Measurements from ENCODE around the gene CLCN1. TPM values are rescaled to one million over a fixed set of nuclear protein-coding genes. Genes with fewer than 3 reads are reported as not detected.

Gene CLCN1
- total RNA-seq: not detected in 2 replicates

DNA sequence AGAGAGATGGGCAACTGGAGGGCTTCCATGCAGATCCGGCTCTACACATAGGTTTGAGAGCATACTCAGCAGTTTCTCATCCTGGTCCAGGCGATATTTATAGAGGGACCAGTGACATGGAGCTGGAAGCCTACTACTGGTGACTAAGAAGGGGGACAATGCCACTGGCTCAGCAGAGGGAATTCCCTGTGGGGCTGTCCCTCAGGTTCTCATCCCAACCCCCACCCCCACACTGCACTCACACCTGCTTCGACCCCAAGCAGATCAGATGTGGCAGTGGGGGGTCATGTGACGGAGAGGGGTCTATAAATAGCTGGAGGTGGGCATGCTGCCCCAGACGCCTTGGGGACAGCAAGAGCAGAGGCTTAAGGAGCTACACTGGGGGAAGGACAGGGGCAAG, at the start of gene CLCN1:
TSS of gene CLCN1 (plus strand) at position 336 of the 400 bp plus-strand sequence. CDS start 102 bp downstream, outside the sequence.

DNA sequence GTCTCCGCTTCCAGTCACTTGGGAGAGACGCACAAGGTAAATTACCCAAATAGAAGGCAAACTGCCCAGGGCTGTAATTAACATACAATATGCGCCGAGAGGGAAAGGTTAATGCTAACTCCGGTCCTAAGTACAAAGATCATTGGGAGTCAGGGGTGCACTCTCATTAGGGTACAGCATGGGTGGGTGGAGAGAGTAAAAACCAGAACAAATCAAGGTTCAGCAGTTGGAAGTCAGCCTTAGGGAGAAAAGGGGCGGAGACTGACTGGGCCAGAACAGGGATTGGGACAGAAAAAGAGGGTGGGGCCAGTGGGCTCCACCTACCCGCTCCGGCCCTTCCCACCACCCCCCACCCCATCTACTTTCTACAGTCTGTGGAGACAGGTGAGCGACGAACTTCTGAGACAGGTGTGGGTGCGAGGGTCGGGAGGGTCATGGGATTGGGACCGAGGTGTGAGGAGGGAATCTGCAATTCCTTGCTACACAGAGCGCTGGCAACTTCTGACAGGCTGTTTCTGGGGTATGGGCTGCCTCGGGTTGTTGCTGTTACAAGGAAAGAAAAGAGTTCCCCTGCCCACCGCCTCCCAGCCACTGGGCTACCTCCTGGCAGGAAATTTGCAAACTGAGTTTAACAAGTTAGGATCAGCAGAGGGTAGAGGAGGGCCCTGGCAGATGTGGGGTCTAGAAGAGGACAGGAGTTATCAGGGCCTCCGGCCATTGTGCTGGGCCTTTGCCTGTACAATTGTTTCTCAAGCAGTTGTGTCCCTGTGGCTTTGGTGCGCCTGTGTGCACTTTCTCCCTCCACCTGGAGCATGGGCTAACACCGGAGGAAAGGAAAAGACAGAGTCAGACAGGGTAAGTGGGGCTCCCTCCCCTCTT, 31.1 kb upstream of the CLCN1 start, which contains the start of gene TMEM139:
TSS of gene TMEM139 (plus strand) at position 368 of the 879 bp plus-strand sequence. CDS start 1,000 bp downstream, outside the sequence.

DNA sequence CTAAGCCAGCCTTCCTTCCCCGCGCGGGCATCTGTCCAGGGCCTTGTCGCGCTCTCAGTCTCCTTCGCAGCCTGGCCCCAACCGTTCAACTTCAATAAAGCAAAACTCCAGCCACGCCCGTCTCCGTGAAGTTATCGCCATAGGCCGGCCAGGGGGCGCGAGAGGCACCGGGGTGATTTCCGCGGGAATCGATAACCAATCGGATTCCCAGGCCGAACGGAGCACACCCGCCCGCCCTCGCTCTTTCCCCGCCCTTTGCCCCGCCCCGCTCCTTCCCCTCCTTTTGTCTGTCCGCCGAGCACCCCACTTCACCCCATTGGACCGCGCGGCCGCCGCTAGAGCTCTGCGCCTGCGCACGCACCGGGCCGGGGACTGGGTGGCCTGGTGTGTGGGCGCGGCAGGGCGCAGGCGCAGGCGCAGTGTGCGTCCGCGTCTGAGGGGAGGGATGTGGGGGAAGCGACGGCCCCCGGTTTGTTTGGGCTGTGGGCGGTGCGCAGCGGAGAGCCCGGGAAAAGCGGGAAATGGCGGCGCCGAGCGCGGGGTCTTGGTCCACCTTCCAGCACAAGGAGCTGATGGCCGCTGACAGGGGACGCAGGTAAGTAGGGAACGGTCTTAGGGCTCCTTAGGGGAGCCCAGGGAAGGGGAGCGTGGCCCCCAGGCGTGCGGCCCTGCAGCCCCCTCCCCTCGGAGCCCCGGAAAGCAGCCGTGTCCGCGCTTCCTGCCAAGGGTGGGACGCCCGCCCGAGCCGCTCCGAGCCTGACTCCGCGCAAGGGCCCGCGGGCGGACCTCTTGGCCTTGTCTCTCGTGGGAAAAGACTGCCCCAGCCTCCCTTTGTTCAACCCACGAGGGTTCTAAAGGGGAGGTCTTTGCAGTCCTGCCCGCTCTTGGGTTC, 27.7 kb upstream of the CLCN1 start, which contains the start of gene CASP2:
TSS of gene CASP2 (plus strand) at position 417 of the 892 bp plus-strand sequence. CDS start at position 522, 105 bp downstream.

DNA sequence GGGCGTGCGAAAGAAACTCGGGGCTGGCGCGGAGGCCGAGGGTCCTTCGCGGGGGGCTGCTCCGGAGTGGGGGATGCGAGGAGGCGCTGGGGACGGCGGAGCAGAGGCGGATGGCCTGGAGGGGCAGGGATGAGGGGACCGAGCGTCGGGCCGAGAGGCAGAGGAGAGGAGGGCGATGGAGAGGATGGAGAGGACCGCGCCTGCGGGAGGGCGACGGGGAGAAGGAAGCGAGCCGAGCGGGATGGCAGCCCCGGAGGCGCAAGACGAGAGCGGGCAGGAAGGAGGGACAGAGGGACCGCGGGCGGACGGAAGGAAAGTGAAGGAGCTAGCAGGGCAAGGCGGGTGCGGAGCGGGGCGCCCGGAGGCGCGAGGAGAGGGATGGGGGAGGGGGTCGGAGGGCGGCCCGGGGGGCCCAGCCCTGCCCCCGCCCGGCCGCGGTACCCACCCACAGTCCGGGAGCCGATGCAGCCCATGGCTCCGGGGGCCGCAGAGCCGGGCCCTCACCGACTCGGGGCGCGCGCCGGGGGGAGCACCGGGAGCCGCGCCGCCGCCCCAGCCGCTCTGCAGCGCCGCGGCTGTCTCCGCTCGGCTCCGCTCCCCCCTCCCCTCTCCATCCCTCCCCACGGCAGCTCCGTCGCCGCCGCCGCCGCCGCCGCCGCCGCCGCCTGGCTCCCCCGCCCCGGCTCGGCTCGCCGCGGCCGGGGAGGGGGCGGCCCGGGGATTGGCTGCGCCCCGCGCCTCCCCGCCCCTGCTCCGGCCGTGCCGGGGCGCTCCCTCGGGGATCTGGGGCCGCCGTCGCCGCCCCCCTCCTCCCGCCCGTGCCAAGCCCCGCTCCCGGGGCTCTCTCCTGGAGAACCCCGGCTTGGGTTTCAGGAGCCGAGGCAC, 46.5 kb downstream of the CLCN1 start, which contains the start of gene FAM131B:
TSS of gene FAM131B (minus strand) at position 583 of the 885 bp plus-strand sequence. CDS start at position 473, 110 bp downstream.

DNA sequence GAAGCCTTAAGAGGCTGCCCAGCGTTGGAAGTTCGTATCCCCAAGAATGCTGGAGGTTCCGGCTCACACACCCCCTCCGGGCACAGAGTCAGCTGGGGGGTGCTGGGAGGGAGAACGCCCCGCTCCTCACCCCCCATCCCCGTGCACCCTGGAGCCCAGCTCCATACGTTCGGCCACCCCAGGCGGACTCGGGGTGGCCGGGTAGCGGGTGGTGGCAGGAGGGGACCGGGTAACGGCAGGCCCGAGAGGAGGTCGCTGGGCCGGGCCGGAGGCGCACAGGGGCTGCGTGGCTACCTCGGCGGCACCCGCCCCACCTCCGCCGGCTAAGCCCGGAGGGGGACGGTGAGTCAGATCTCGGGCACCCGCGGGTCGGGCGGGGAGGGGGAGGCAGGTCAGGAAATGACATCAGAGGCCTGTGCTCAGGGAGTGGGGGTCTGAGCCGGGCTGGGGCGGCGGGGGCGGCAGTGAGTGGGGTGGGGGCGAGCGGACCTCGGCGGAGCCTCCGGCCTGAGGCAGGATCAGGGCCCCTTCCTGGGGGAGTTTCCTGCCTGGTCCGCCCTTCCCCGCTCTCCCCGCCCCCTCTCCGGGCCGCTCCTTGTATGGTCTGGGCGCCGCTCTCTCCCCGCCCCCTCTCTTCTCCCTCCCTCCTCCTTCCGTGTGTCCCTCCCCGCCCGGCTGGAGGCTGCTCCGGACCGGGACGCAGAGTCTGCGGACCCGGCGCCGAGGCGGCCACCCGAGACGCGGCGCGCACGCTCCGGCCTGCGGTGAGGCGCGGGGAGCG, 64.9 kb downstream of the CLCN1 start, which contains the start of gene ZYX:
TSS of gene ZYX (plus strand) at position 700 of the 781 bp plus-strand sequence. CDS start 227 bp downstream, outside the sequence.

Other genes starting within 250 kb of the CLCN1 start
- gene PIP, start 184.0 kb upstream of the CLCN1 start, total RNA-seq: not detected in 2 replicates
- not detected in 2 replicates for gene TAS2R39, start 132.7 kb upstream of the CLCN1 start, total RNA-seq
- not detected in 2 replicates for gene TAS2R40, start 94.1 kb upstream of the CLCN1 start, total RNA-seq
- gene GSTK1, start 52.7 kb upstream of the CLCN1 start, total RNA-seq: 61.1 and 78.7 TPM in 2 replicates
- gene TMEM139, start 31.2 kb upstream of the CLCN1 start, total RNA-seq: under 0.01 and 0.61 TPM in 2 replicates
- gene CASP2, start 27.8 kb upstream of the CLCN1 start, total RNA-seq: 18.8 and 21.4 TPM in 2 replicates
- 1.3 and 1.4 TPM in 2 replicates for gene FAM131B, start 46.6 kb downstream of the CLCN1 start, total RNA-seq
- 23.9 and 29.9 TPM in 2 replicates for gene ZYX, start 65.2 kb downstream of the CLCN1 start, total RNA-seq
- gene EPHA1, start 92.7 kb downstream of the CLCN1 start, total RNA-seq: not detected in 2 replicates
- not detected in 2 replicates for gene TAS2R60, start 127.3 kb downstream of the CLCN1 start, total RNA-seq
- not detected in 2 replicates for gene TAS2R41, start 161.8 kb downstream of the CLCN1 start, total RNA-seq

Measured in epithelial cell of umbilical artery (primary cell).